NOMO-1 treated with DMSO at 0.1 percent for 48 hours (cell line): ENCODE results near the gene GGTLC3.
"Not testable (repeated sequence)": the region's sequence is repeated elsewhere in the genome, so short reads cannot be mapped to it uniquely, and the experiment has no call there.

ENCODE experiments used
- DNase-seq: peaks from one replicate; lab custom pipeline; 2025; ENCODE audit not compliant: unreplicated experiment; lab: John Stamatoyannopoulos, UW

Gene GGTLC3

GRCh38 chr22:18522762-18523161, 4.8 kb upstream of the GGTLC3 start:
- DNase-seq: not testable (repeated sequence)

GRCh38 chr22:18513454-18513853, 4.5 kb downstream of the GGTLC3 start:
- not testable (repeated sequence) for DNase-seq

- DNase-seq: not testable (repeated sequence)
Observed at GRCh38 chr22:18512378-18512777, 5.6 kb downstream of the GGTLC3 start.

- DNase-seq: not testable (repeated sequence)
Observed at GRCh38 chr22:18511327-18511726, 6.6 kb downstream of the GGTLC3 start.

GRCh38 chr22:18496227-18496626, 21.7 kb downstream of the GGTLC3 start:
- DNase-seq: not testable (repeated sequence)
